Thoracic aorta (tissue), 2 donors: Measurements from ENCODE around the gene CD24. TPM values are rescaled to one million over a fixed set of nuclear protein-coding genes. Genes with fewer than 3 reads are reported as not detected.
A peak's percentile ranks its signal among the peaks of the same experiment; 100 is the strongest.

Experiments
- ATAC-seq: fragments of 150-250 bp; one replicate; pipeline ENCODE4 v1.8.0; 2017; ENCODE audit warnings: low read depth; ENCODE audit not compliant: insufficient number of reproducible peaks, low FRiP score
- DNase-seq: peaks from one replicate; pipeline ENCODE4 v3.0.0-alpha.2; 2020; ENCODE audit warnings: low spot score
- H3K27ac ChIP-seq, 2 donors: fragments of 200-600 bp; sonication (generic); 1 replicate in 1 of 2; 2 replicates in 1 of 2; pipeline ENCODE4 v1.5.1; 2016; ENCODE audit warnings: mild to moderate bottlenecking in 2 of 2, moderate library complexity in 2 of 2
- H3K27me3 ChIP-seq: fragments of 200-600 bp; sonication (generic); replicated peaks from 2 replicates; pipeline ENCODE4 v1.6.0; 2016; ENCODE audit warnings: mild to moderate bottlenecking; ENCODE audit not compliant: insufficient read depth
- H3K36me3 ChIP-seq: fragments of 200-600 bp; sonication (generic); one replicate; pipeline ENCODE4 v1.5.1; 2016
- H3K4me1 ChIP-seq, 2 donors: fragments of 200-600 bp; sonication (generic); 1 replicate in 1 of 2; 2 replicates in 1 of 2; pipeline versions ENCODE4 v1.5.1 to v1.6.0; 2016; ENCODE audit warnings: low read depth in 2 of 2, mild to moderate bottlenecking in 1 of 2; ENCODE audit not compliant: control insufficient read depth in 1 of 2
- H3K4me3 ChIP-seq: fragments of 200-600 bp; sonication (generic); 2 replicates; pipeline ENCODE4 v1.5.1; 2016; ENCODE audit warnings: mild to moderate bottlenecking
- H3K9me3 ChIP-seq: fragments of 200-600 bp; sonication (generic); 2 replicates; pipeline ENCODE4 v1.5.1; 2016
- CTCF ChIP-seq: fragments of 200-600 bp; sonication (generic); IDR thresholded peaks from one replicate; pipeline ENCODE4 v1.5.1; 2019; ENCODE audit warnings: antibody characterized with exemption
- total RNA-seq, 2 donors: library from RNA; depleted of rRNA; stranded (reverse); fragments of >200 nt; gene quantifications; one replicate each; pipeline versions ENCODE4 v1.1.0 to v1.2.3, GENCODE V29; 2016

The CD24 gene
- total RNA-seq, 2 donors from 2014 or later: 0.95 to 6.6 TPM

GRCh38 chr6:106980926-106981325, 6.4 kb upstream of the CD24 start:
- DNase-seq (no peak), ATAC-seq (no peak)
- Histone ChIP-seq H3K27ac (no peak overlapping the region), H3K27me3 (peaks cover 4% of the 10 kb centered on the region), H3K36me3 (no peaks in the 10 kb centered on the region), H3K9me3 (no peaks in the 10 kb centered on the region), H3K4me3 (no peak overlapping the region), H3K4me1 (no peaks in the 10 kb centered on the region)
- TF ChIP-seq CTCF: no peak

GRCh38 chr6:106979435-106979884, 4.9 kb upstream of the CD24 start:
- no peaks in the 10 kb centered on the region for H3K36me3 ChIP-seq
- ATAC-seq: peak; percentile 82
- H3K4me3 ChIP-seq: no peak overlapping the region
- DNase-seq: peak; percentile 48
- no peak overlapping the region for H3K27ac ChIP-seq
- H3K4me1 ChIP-seq: peaks cover 5 to 10% of the 10 kb centered on the region in 2 donors
- peaks cover 4% of the 10 kb centered on the region for H3K27me3 ChIP-seq
- H3K9me3 ChIP-seq: no peaks in the 10 kb centered on the region
- peak; percentile 87 for TF ChIP-seq CTCF

GRCh38 chr6:106977246-106977645, 2.7 kb upstream of the CD24 start:
- Histone ChIP-seq H3K4me3 (no peak overlapping the region), H3K9me3 (no peaks in the 10 kb centered on the region), H3K27me3 (peaks cover 4% of the 10 kb centered on the region), H3K36me3 (no peaks in the 10 kb centered on the region), H3K4me1 (peaks cover 11 to 24% of the 10 kb centered on the region in 2 donors), H3K27ac (no peak overlapping the region)
- ATAC-seq (no peak), DNase-seq (no peak)
- no peak for TF ChIP-seq CTCF

GRCh38 chr6:106976270-106976669, 1.7 kb upstream of the CD24 start:
- H3K4me1 ChIP-seq: peaks cover 11 to 24% of the 10 kb centered on the region in 2 donors
- no peak for TF ChIP-seq CTCF
- ATAC-seq: no peak
- H3K4me3 ChIP-seq: no peak overlapping the region
- no peak for DNase-seq
- H3K27me3 ChIP-seq: peaks cover 4% of the 10 kb centered on the region
- H3K27ac ChIP-seq: no peak overlapping the region
- H3K9me3 ChIP-seq: no peaks in the 10 kb centered on the region
- no peaks in the 10 kb centered on the region for H3K36me3 ChIP-seq

- Histone ChIP-seq H3K36me3 (no peaks in the 10 kb centered on the region), H3K9me3 (no peaks in the 10 kb centered on the region), H3K27ac (no peak overlapping the region), H3K4me1 (peaks cover 11 to 24% of the 10 kb centered on the region in 2 donors), H3K4me3 (peak overlapping the region; percentile 77), H3K27me3 (peaks cover 4% of the 10 kb centered on the region)
- DNase-seq (no peak), ATAC-seq (no peak)
- TF ChIP-seq CTCF: no peak
These were observed 1.2 kb upstream of the CD24 start for GRCh38 chr6:106975738-106976064.
